HG03039 (cell line): ENCODE measurements around the gene SDK1.

Experiments
- ATAC-seq: cut with Tn5 transposase; IDR thresholded peaks from one replicate; pipeline ENCODE4 v1.9.1; 2021; ENCODE audit warnings: mild to moderate bottlenecking, moderate library complexity; ENCODE audit not compliant: unreplicated experiment

The SDK1 gene

DNA sequence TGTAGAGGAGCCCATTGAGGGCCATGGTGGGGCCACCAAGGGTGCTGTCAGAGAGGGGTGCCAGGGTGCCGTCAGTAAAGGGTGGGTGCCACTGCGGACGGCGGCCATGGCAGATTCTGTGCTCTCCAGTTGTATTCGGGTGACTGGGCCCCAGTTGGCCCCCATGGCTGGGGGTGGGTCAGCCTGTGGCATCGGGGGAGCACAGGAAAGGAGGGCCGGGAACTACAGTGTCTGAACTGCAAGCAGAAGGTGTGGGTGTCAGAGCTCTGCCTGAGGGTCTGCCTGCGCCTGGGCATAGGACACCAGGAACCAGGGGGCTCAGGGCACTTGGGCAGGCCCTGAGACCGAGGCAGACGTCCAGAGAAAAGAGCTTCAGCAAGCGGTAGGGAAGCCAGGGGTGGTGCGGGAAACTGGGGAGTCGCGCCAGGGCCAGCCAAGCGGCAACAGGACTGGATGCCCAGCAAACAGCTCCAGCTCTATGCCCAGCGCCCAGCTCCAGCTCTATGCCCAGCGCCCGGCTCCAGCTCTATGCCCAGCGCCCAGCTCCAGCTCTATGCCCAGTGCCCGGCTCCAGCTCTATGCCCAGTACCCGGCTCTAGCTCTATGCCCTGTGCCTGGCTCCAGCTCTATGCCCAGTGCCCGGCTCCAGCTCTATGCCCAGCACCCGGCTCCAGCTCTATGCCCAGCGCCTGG is 878.8 kb downstream of the SDK1 start:
- ATAC-seq, result no peak

DNA sequence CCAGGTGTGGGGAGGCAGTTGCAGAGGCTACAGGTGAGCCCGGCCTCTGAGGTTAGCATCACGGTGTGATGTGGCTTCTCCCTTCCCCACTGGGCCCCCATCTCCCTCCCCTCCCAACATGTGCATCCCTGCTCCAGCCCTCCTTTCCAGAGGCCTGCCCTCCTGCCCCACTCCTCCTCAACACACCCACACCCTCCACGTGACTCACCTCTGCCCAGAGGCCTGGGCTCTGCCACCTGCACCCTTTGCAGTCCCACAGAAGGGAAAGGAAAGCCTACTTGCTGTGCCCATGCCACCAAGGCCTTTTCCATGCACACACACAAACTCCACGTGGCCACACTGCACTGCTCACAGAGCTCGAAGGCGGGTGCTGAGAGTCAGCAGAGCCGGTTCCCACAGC is 880.4 kb downstream of the SDK1 start:
- no peak for ATAC-seq

DNA sequence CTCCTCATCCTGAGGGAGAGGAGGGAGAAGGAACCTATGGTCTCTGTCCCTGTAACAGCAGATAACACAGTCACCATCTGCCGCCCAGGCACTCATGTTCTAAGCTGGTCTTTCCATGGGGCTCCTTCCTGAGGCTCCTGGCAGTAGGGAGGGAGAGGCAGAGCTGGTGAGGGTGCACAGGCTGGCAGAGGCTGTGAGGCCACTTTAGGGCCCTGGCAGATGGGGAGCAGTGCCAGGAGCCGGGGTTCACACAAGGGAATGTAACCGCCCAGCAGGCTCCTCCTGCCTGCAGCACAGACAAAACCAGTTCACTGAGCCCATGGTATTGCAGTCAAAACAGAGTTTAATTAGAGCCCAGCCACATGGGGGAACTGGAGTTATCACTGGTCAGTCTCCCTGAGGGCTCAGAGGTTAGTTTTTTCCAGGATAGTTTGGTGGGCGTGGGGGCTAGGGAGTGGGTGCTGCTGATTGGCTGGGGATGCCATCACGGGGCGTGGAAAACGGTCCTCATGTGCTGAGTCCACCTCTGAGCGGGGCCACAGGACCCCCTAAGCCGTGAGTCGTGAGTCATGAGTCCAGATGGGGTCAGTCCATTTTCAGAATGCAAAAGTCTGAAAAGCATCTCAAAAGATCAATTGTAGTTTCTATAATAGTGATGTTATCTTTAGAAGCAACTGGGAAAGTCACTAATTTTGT is 881.7 kb downstream of the SDK1 start:
- ATAC-seq, result no peak

DNA sequence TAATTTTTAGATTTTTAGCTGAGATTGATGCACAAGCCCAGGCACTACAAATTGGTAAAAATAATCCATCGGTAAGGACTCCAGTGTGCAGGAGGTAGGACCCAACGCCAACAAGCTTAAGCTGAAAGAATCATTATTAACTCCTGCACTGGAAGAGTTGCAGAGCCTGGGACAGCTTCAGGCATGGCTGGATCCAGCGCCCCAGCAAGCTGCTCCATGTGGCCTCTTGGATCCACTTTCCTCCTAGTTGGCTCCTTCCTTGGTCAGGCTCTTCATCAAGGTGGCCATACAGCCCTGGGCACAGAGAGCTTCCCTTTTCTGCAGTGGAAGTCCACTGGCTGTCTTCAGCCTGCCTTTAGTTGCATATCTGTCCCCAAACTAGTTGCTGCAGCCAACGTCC is 883.6 kb downstream of the SDK1 start:
- ATAC-seq, result no peak

DNA sequence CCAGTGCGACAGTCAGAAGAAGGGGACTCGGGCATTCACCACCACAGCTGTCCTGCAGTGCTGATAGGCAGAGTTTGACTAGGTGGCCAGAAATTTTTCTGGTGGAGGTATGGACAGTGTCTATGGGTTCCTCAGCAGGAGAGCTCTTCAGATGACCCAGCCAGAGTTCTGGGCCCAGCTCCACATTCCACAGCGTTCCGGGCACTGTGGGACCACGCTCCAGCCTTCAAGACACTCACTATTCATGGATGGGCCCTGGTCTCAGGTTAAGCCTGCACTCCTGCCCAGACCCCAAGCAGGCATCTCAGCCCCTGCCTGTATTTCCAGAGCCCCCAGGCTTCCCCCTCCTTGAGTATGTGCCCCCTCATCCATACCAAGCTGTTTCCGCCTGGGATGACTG is 884.1 kb downstream of the SDK1 start:
- ATAC-seq, result no peak

DNA sequence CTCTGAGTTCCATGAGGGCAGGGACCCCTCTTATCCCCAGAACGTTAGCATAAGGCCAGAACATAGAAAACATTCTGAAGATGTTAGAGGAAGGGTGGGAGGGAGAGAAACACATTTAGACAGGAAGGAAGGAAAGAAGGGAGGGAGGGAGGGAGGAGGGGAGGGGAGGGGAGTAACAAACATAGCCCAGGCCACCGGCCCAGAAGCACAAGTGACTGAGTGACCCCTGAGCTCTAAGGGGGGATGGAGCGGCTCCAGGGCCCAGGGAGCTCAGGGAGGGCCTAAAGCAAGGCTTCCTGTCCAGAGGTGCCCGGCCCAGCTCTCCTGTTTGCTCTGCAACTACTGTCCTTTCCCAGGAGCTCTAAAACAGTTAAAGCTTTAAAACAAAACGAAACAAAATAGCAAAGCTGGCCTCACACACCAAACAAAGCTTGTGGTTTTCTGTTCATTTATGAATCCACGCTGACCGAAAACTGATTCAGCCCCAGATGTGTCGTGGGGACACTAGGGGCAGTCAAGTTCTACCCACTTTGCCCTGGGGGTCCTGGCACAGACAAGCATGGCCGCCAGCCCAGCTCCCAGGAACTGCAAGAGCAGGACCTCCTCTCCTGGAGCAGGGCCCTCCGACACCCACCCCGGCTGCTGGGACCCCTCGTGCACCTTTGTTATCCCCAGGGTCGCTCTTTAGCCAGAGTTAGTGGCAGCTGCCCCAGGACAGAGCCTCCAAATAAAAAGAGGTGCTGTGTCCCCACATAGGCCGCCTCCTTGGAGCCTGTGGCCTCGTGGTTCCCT is 884.9 kb downstream of the SDK1 start:
- no peak for ATAC-seq

DNA sequence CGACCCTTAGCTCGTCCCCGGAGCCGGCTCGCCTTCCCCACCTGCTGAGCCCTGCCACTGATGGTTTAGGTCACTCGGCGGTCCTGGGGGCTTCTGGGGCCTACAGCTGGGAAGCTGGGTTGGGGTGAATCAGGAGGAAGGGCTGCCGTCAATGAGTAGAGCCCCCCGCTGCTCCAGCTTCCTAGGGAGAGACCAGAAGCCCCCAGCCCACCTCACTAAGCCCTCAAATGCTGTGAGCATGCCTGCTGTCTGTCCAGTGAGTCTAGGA is 885.4 kb downstream of the SDK1 start:
- no peak for ATAC-seq

DNA sequence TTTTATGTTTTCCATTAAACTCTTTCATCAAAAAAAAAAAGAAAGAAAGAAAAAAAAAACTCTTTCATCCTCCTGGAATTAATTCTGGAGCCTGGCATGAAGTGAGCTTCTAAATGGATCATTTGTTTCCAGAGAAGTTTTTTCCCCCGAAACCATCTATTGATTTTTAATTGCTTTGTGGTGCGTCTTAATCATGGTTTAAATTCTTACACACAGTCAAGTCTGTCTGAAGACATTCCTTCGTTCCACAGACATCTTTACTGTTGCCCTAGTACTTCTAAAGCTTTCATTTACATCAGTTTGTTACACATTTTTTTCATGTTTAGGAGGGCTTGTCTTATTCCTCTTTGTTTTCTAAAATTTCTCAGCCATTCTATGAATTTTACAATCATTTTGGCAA is 887.6 kb downstream of the SDK1 start:
- no peak for ATAC-seq

DNA sequence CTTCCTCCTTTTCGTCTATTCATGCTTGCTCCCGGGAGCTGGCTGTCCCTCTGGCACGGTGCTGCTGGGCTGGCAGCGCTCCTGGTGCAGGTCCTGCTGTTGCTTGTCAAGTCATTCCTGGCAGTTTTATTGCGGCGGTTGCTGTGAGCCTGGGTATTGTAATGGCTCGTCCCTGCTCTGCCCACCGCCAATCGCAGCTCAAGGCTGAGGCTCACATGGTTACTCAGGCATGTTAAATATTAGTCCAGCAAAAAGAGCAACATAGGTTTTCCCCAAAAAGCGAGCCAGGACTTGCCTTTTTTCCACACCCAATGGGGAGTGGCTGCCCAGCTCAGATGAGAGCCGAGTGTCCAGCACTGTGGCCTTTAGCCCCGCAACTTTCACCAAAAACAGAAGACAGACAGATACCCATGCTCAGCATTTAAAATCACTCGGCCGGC is 888.1 kb downstream of the SDK1 start:
- ATAC-seq, result no peak

DNA sequence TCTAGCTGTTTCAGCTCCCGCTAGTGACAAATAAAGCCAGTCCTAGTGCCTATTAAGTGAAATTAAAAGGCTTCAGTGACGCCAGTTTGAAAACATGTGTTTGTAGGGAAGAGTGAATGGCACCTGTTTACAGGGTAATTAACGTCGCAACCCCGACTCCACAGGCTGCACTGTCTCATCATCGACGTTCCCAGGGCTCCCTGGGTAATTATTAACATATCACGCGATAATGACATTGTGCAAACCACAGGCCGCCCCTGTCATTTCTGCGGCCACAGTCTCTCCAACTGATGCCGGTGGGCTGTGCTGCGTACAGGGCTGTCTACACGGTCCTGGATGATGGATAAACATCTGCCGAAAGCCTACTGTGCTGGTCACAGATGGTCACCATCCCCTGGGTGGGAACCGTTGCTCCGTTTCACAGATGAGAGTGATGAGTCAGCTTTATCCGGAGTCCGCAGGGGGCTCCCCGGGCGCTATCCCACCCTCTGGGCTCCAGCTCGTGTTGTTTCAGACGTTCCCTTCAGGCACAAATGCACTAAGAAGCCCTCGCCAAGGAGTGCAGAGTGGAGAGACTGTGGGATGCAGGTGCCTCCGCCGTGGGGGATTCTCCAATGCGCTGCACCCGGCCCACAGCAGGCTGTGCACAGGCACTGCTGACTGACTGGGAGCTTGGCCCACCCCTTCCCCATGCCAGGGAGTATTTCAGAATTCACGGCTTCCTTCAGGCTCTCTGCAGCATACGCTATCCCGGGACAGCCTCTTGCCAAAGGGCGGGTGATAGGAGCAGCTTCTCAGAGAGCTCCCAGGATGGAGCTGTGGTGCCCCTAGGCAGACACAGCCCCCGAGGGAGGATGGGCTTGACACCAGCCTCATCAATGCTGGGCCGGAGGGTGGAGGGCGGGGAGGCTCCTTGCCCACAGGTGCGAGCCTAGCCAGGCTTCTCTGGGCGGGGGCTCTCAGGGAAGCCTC is 889.2 kb downstream of the SDK1 start:
- no peak for ATAC-seq

DNA sequence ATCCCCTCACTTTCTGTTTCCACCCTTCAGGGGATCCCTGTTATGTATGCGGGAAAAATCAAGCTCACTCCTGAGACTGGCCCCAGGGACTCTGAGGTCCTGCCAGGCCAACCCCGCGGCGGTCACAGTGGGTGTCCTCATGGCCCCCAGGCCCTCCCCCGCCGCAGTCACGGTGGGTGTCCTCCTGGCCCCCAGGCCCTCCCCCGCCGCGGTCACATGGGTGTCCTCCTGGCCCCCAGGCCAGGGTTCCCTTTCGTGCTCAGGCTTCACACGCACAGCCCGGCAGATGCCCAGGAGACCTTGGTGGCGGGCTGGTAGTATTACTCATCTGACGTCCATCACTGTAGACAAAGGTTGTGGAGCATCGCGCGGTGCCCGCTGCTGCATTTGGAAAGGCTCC is 890.0 kb downstream of the SDK1 start:
- ATAC-seq, result no peak

DNA sequence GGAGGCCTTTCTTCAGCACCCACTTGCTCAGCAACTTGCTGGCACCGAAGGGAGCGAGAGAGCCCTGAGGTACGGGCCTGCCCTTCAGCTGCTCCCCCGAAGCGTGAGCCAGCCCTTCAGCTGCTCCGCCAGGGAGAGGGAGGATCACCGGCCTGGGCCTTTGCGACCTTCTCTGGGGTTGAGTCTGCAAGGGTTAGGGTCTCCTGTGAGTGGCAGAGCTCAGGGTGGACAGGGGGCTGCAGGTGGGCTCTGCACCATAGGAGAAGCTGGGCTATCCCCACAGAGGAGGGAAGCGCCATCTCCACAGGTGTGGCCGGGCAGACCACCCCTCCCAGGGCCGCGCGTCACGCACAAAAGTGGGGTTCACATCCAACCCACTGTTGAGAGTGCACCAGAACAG is 890.5 kb downstream of the SDK1 start:
- ATAC-seq, result no peak

DNA sequence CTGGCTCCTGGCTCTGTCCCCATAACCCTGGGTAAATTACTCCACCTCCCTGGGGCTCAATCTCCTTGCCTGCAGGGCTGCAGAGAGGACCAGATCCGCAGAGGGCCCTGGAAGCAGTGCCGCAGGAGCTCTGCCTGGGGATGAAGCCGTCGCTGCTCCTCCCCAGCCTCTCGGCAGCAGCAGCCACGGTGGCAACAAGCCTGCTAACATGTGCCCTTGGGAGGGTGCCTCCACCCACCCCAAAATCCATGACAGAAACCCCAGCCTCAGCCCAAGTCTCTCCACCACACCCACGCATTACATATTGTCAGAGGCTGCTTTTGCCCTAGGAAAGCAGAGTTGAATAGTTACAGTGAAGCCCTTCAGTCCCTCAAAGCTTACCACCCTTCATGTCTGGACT is 894.6 kb downstream of the SDK1 start:
- no peak for ATAC-seq

DNA sequence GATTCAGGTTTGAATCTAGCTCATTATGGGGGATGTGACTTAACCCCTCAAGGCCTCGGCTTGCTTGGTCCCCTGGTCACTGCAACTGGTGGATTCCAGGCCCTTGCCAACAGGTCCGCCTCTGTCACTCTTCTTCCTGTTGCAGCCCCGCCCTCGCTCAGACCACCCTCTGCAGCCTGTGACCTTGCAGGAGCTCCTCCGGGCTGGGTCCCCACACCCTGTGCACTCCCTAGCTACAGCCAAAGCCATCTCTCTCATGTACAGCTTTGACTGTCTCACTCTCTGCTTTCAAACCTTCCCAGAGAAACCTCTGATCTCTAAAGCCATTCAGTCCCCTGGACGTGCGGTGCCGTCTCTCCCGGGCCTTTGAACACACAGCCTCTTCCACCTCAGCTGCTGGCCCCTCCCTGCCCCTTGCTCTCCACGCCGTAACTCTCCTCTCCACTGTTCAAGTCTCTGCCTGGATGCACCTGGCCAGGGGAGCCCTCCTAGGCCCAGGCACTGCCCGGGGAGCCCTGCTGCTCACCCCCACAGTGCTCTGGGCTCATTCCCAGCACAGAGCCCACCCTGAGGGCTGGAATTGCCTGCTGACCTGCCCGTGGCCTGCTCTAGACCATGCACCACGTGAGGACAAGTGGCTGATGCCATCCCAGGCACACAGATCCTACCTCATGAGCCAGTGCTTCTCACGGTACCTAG is 895.2 kb downstream of the SDK1 start:
- ATAC-seq, result no peak

DNA sequence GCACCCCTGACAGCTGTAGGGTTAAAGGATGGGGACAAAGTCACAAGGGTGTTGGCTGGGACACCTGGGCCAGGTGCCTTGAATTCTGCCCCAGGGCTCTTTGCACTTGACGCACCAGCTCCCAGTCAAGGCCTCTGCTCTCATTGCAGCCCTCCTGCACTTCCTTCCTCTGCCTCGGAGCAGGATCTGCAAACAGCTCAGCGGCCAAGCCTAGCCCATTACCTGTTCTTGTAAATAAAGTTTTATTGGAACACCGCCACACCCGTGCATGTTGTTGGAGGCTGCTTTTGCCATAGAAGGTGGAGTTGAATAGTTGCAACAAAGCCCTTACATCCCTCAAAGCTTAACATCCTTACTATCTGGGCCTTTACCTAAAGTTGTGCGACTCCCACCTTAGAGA is 897.2 kb downstream of the SDK1 start:
- no peak for ATAC-seq

DNA sequence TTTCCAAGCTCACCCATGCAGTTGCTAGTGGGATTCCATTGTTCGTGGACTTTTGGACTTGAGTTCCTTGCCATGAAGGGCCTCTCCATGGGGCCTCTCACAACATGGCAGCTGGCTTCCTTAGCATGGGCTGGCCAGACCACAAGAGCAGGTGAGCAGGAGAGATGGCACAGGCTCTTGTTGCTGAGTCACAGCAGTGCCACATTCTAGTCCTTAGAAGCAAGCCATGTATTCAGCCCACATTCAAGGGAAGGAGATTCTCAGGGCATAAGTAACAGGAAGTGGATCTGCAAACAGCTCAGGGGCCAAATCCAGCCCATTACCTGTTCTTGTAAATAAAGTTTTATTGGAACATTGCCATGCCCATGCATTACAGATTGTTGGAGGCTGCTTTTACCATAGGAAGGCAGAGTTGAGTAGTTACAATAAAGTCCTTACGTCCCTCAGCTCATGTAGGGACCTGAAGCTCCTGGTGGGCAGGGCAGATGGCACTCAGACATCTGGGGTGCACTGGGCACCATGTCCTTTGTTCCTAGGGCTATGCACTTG is 899.6 kb downstream of the SDK1 start:
- ATAC-seq, result no peak

DNA sequence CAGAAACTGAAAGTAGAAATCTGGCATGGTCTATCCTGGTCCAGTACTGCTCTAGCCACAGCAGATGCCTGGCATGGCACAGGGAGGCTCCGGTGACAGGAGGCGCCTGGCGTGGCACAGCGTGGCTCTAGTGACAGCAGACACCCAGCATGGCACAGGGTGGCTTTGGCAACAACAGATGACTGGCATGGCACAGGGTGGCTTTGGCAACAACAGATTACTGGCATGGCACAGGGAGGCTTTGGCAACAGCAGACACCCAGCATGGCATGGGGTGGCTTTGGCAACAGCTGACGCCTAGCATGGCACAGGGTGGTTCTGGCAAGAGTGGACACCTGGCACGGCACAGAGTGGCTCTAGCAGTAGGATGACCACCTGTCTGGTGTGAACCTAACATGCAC is 900.5 kb downstream of the SDK1 start:
- ATAC-seq, result no peak

DNA sequence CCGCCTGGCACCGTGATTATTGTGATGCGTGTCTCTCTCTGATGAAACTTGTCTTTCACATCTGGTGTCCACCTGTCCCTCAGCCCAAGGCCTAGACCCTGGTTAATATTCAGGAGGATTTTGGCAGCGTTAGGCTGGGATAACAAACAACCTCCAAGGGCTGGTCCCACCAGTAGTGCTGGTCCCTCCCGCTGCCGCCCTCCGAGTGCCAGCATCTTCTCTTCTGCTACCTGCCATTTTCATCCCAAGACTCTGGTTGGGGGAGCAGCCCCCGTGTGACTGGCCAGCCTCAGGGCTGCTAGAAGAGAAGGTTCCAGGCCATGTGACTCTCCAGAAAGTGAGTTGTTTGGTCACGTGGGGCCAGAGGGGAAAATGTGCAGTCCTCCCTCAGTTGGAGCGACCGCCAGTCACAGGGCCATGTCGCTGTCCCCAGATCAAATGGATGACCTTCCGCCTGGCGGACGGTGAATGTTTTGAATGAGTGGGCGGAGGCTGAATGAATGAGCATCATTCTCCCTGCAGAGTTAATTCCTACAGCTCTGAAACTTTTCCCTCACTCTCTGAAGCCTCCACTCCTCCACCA is 901.2 kb downstream of the SDK1 start:
- no peak for ATAC-seq

DNA sequence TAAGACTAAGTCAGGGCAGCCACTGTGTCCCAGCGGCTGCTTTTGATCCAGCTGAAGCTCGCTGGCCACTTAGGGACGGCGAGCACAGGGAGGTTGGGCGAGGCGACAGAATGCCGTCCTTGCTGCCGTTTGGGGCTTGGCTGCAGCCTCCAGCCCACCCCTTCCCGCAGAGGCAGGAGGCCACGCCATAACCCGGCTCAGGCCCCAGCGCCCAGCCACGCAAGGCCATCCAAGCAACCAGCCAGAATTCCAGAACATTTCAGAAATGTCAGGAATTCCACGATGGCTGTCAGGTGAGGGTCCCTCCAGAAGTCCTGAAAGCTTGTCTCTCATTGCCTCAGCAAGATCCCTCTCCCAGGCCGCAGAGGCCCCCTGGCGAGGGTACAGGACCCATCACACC is 901.9 kb downstream of the SDK1 start:
- ATAC-seq, result no peak
